GM12878 (cell line): ENCODE results near the gene TNRC6C.

Experiments used
- CBX3 ChIP-seq: fragments of 200-600 bp; sonication (generic); IDR thresholded peaks from 2 replicates; pipeline ENCODE4 v1.6.1; 2016; ENCODE audit warnings: low read depth, borderline replicate concordance
- CBX5 ChIP-seq: sonication (generic); IDR thresholded peaks from 2 replicates; pipeline ENCODE4 v1.6.1; 2016; ENCODE audit warnings: low read depth, moderate library complexity, mild to moderate bottlenecking, inconsistent platforms
- CREB1 ChIP-seq: IDR thresholded peaks from 2 replicates; pipeline ENCODE4 v1.6.1; 2012; ENCODE audit warnings: low read depth, mild to moderate bottlenecking, inconsistent platforms
- E4F1 ChIP-seq: fragments of 450-650 bp; IDR thresholded peaks from 2 replicates; pipeline ENCODE4 v1.6.1; 2018; ENCODE audit warnings: borderline replicate concordance, mild to moderate bottlenecking; ENCODE audit not compliant: partially characterized antibody
- EP300 ChIP-seq, 2 experiments: fragments of 150-350 bp in 1 of 2; IDR thresholded peaks; 2 replicates each; pipeline ENCODE4 v1.6.1; 2011 to 2012; ENCODE audit warnings: low read depth in 2 of 2, low read length in 2 of 2, borderline replicate concordance in 1 of 2, improper control_type of control experiment in 1 of 2, inconsistent platforms in 1 of 2; ENCODE audit not compliant: control insufficient read depth in 1 of 2
- HCFC1 ChIP-seq: fragments of 150-350 bp; IDR thresholded peaks from 2 replicates; pipeline ENCODE4 v1.6.1; 2014; ENCODE audit warnings: low read length
- NFYA ChIP-seq: IDR thresholded peaks from 2 replicates; pipeline ENCODE4 v1.6.1; 2011; ENCODE audit warnings: low read depth, mild to moderate bottlenecking, low read length, improper control_type of control experiment, borderline replicate concordance
- RAD51 ChIP-seq: fragments of 450-650 bp; IDR thresholded peaks from 2 replicates; pipeline ENCODE4 v1.6.1; 2016; ENCODE audit warnings: moderate library complexity, mild to moderate bottlenecking, inconsistent platforms
- SP1 ChIP-seq: IDR thresholded peaks from one replicate; pipeline ENCODE4 v1.6.1; 2011; ENCODE audit warnings: low read depth, low read length
- SREBF2 ChIP-seq: IDR thresholded peaks from 2 replicates; pipeline ENCODE4 v1.6.1; 2012; ENCODE audit warnings: mild to moderate bottlenecking, low read length
- ZNF274 ChIP-seq: IDR thresholded peaks from one replicate; pipeline ENCODE4 v1.8.0; 2011; ENCODE audit not compliant: insufficient read length, insufficient read depth
- TF ChIP-seq, protein P1 (sequence below): fragments of 450-650 bp; IDR thresholded peaks from 2 replicates; pipeline ENCODE4 v1.6.1; 2016; ENCODE audit warnings: mild to moderate bottlenecking, moderate library complexity, borderline replicate concordance
- TF ChIP-seq, protein P2 (sequence below), 3 experiments: IDR thresholded peaks in 2 of 3; conservative IDR thresholded peaks in 1 of 3; 2 replicates each; pipeline ENCODE4 v1.5.1; 2011; ENCODE audit warnings: low read depth in 3 of 3, low read length in 3 of 3, mild to moderate bottlenecking in 3 of 3, control low read depth in 2 of 3, moderate library complexity in 2 of 3, inconsistent platforms in 1 of 3, mixed read lengths in 1 of 3; ENCODE audit not compliant: control insufficient read depth in 2 of 3, insufficient read depth in 1 of 3; ENCODE audit errors: extremely low read depth in 1 of 3

DNA sequence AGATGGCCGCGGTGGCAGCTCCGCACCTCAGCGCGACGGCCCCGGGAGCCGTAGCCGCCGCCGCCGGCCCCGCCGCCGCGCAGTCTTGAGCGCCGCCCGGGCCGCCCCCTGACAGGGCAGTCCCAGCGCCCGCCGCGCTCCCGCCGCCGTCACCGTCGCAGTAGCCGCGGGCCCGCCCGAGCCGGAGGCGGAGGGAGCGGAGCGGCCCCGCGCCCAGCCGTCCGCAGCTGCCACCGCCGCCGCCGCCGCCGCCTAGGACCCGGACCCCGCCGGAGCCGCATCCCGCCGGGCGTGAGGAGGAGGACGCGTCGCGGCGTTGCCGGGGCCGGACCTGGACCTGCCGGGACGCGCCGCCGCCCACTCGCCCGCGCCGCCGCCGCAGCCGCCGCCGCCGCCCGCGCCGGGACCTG is 218 bp downstream of the TNRC6C start:
- TF ChIP-seq, protein P1, sequence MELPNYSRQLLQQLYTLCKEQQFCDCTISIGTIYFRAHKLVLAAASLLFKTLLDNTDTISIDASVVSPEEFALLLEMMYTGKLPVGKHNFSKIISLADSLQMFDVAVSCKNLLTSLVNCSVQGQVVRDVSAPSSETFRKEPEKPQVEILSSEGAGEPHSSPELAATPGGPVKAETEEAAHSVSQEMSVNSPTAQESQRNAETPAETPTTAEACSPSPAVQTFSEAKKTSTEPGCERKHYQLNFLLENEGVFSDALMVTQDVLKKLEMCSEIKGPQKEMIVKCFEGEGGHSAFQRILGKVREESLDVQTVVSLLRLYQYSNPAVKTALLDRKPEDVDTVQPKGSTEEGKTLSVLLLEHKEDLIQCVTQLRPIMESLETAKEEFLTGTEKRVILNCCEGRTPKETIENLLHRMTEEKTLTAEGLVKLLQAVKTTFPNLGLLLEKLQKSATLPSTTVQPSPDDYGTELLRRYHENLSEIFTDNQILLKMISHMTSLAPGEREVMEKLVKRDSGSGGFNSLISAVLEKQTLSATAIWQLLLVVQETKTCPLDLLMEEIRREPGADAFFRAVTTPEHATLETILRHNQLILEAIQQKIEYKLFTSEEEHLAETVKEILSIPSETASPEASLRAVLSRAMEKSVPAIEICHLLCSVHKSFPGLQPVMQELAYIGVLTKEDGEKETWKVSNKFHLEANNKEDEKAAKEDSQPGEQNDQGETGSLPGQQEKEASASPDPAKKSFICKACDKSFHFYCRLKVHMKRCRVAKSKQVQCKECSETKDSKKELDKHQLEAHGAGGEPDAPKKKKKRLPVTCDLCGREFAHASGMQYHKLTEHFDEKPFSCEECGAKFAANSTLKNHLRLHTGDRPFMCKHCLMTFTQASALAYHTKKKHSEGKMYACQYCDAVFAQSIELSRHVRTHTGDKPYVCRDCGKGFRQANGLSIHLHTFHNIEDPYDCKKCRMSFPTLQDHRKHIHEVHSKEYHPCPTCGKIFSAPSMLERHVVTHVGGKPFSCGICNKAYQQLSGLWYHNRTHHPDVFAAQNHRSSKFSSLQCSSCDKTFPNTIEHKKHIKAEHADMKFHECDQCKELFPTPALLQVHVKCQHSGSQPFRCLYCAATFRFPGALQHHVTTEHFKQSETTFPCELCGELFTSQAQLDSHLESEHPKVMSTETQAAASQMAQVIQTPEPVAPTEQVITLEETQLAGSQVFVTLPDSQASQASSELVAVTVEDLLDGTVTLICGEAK = no peak
- TF ChIP-seq SREBF2 (no peak), EP300 (IDR thresholded peaks at IDR 0.05; ENCODE audit: borderline replicate concordance in 1 of 2, control insufficient read depth in 1 of 2, low read depth in 2 of 2, low read length in 2 of 2) (no peak), HCFC1 (no peak), CBX3 (no peak), CREB1 (no peak), ZNF274 (no peak), E4F1 (no peak), SP1 (no peak), CBX5 (no peak), RAD51 (no peak), NFYA (no peak)
- TF ChIP-seq, protein P2, sequence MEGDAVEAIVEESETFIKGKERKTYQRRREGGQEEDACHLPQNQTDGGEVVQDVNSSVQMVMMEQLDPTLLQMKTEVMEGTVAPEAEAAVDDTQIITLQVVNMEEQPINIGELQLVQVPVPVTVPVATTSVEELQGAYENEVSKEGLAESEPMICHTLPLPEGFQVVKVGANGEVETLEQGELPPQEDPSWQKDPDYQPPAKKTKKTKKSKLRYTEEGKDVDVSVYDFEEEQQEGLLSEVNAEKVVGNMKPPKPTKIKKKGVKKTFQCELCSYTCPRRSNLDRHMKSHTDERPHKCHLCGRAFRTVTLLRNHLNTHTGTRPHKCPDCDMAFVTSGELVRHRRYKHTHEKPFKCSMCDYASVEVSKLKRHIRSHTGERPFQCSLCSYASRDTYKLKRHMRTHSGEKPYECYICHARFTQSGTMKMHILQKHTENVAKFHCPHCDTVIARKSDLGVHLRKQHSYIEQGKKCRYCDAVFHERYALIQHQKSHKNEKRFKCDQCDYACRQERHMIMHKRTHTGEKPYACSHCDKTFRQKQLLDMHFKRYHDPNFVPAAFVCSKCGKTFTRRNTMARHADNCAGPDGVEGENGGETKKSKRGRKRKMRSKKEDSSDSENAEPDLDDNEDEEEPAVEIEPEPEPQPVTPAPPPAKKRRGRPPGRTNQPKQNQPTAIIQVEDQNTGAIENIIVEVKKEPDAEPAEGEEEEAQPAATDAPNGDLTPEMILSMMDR (IDR thresholded peaks at IDR 0.05 in 2 of 3, conservative IDR thresholded peaks at IDR 0.05 in 1 of 3; ENCODE audit: control insufficient read depth in 2 of 3, extremely low read depth in 1 of 3, insufficient read depth in 1 of 3, low read depth in 3 of 3, low read length in 3 of 3) = no peak
